HepG2 (cell line): ENCODE results near the gene C22orf39. TPM values are rescaled to one million over a fixed set of nuclear protein-coding genes. Genes with fewer than 3 reads are reported as not detected.

Experiments used
- ATAC-seq: fragments of 200-7000 bp; cut with Tn5 transposase; 3 replicates; pipeline ENCODE4 v1.9.1; 2020; ENCODE audit warnings: mild to moderate bottlenecking, moderate library complexity
- BruUV-seq: library from RNA; stranded (reverse); fragments of 400-500 nt; replicated peaks from 2 replicates; lab custom pipeline; 2021; lab: Mats Ljungman, UMichigan
- CTCF ChIA-PET: fragments of 300-600 bp; formaldehyde crosslinking; extraction: SDS; loops from one replicate; lab custom pipeline; 2021; ENCODE audit warnings: low total read pairs, inconsistent platforms, low intra/inter-chr PET ratio; lab: Yijun Ruan, JAX
- POLR2A ChIA-PET: fragments of 350-600 bp; sonication (Branson Sonifier 250); formaldehyde crosslinking; loops from one replicate; lab custom pipeline; 2020; ENCODE audit warnings: antibody characterized with exemption, inconsistent platforms; lab: Yijun Ruan, JAX
- DNase-seq: peaks from one replicate; pipeline ENCODE4 v3.0.0-alpha.2; 2015; ENCODE audit warnings: low spot score
- FAIRE-seq: peaks from 3 replicates; lab custom pipeline; 2011; peaks lifted over from hg19 to GRCh38; lab: Jason Lieb, UNC
- H2AFZ ChIP-seq: one replicate; pipeline ENCODE4 v1.6.1; 2011; ENCODE audit warnings: low read length, inconsistent platforms
- H3K27ac ChIP-seq: fragments of 300-600 bp; 3 replicates; pipeline ENCODE4 v1.8.0; 2011; ENCODE audit warnings: mixed run types, mild to moderate bottlenecking, mixed read lengths, low read length, inconsistent platforms; ENCODE audit not compliant: insufficient read depth; ENCODE audit errors: extremely low read length
- H3K27me3 ChIP-seq, 2 experiments: fragments of 200-600 bp in 1 of 2; 2 replicates in 1 of 2; 3 replicates in 1 of 2; pipeline versions ENCODE4 v1.6.0 to v1.8.0; 2011; ENCODE audit warnings: low read length in 2 of 2, mild to moderate bottlenecking in 2 of 2, moderate library complexity in 2 of 2, inconsistent platforms in 1 of 2; ENCODE audit not compliant: insufficient read depth in 2 of 2, control insufficient read depth in 1 of 2
- H3K36me3 ChIP-seq, 2 experiments: fragments of 200-600 bp in 1 of 2; replicated peaks in 1 of 2; 2 replicates in 1 of 2; 3 replicates in 1 of 2; pipeline versions ENCODE4 v1.5.1 to v1.8.0; 2011; ENCODE audit warnings: low read length in 2 of 2, inconsistent platforms in 1 of 2; ENCODE audit not compliant: insufficient read depth in 2 of 2, control insufficient read depth in 1 of 2
- H3K4me1 ChIP-seq: 2 replicates; pipeline ENCODE4 v1.5.1; 2012; ENCODE audit warnings: low read length, inconsistent platforms; ENCODE audit not compliant: insufficient read depth
- H3K4me2 ChIP-seq: 2 replicates; pipeline ENCODE4 v1.6.0; 2011; ENCODE audit warnings: low read depth, low read length, inconsistent platforms
- H3K4me3 ChIP-seq, 3 experiments: fragments of 200-600 bp in 1 of 3; sonication (generic), shearing (Covaris generic) in 1 of 3; replicated peaks in 1 of 3; 2 replicates each; pipeline ENCODE4 v1.5.1; 2011 to 2016; ENCODE audit warnings: low read length in 3 of 3, inconsistent platforms in 2 of 3, low read depth in 2 of 3, mild to moderate bottlenecking in 2 of 3, control low read depth in 1 of 3, mixed read lengths in 1 of 3; ENCODE audit not compliant: insufficient read depth in 1 of 3
- H3K79me2 ChIP-seq: one replicate; pipeline ENCODE4 v1.6.1; 2011; ENCODE audit warnings: low read length, inconsistent platforms; ENCODE audit not compliant: insufficient read depth
- H3K9ac ChIP-seq: 2 replicates; pipeline ENCODE4 v1.6.0; 2011; ENCODE audit warnings: mild to moderate bottlenecking, low read depth, low read length, inconsistent platforms; ENCODE audit not compliant: insufficient read depth
- H3K9me3 ChIP-seq: 2 replicates; pipeline ENCODE4 v1.5.1; 2012; ENCODE audit warnings: mild to moderate bottlenecking, low read length
- H4K20me1 ChIP-seq: 2 replicates; pipeline ENCODE4 v1.6.0; 2011; ENCODE audit warnings: inconsistent platforms, mild to moderate bottlenecking, low read length, moderate library complexity; ENCODE audit not compliant: insufficient read depth
- IRF2 ChIP-seq: IDR thresholded peaks from 2 replicates; pipeline ENCODE4 v1.6.1; 2018; ENCODE audit warnings: missing genetic modification reagents, missing compliant biosample characterization
- NFATC3 ChIP-seq: sonication (generic); formaldehyde crosslinking; IDR thresholded peaks from 2 replicates; pipeline ENCODE4 v1.5.1; 2020; ENCODE audit warnings: mild to moderate bottlenecking, missing genetic modification reagents
- SCMH1 ChIP-seq: sonication (generic); formaldehyde crosslinking; IDR thresholded peaks from 2 replicates; pipeline ENCODE4 v1.9.0; 2021; ENCODE audit warnings: missing genetic modification reagents, mild to moderate bottlenecking, borderline replicate concordance
- U2AF2 ChIP-seq: fragments of 200-400 bp; formaldehyde crosslinking; IDR thresholded peaks from 2 replicates; pipeline ENCODE4 v1.6.1; 2017; ENCODE audit warnings: low read depth, mild to moderate bottlenecking, low read length
- ZNF34 ChIP-seq: sonication (generic); formaldehyde crosslinking; IDR thresholded peaks from 2 replicates; pipeline ENCODE4 v1.4.0; 2020; ENCODE audit warnings: mild to moderate bottlenecking, missing genetic modification reagents, borderline replicate concordance
- WGBS: methylation state at CpG from one replicate; pipeline ENCODE4 v1.1.6; 2017; ENCODE audit warnings: low lambda C conversion rate; 5-methylcytosine and 5-hydroxymethylcytosine counted together
- in situ Hi-C: cut with HindIII; loops from 2 replicates; pipeline ENCODE4 v1.10.0; 2017; ENCODE audit warnings: low pct_unique_long_range_greater_than_20kb; ENCODE audit not compliant: extremely low pct_ligation_motif_present
- intact Hi-C: fragments of 100-400 bp; cut with micrococcal nuclease; formaldehyde crosslinking; loops from one replicate; pipeline ENCODE4 v1.10.0; 2022; ENCODE audit not compliant: unreplicated experiment
- polyA plus RNA-seq, 8 experiments: library from polyadenylated mRNA; depleted of rRNA in 3 of 8; stranded (reverse) in 7 of 8; unstranded in 1 of 8; fragments of >200 nt; fragmentation: Illumina TruSeq in 4 of 8; extraction: Trizol in 4 of 8; gene quantifications; 2 replicates each; pipeline versions ENCODE4 v1.2.1 to v1.2.3, GENCODE V29; 2011 to 2016; ENCODE audit warnings: low read depth in 4 of 8, missing spikeins in 1 of 8, mixed read lengths in 1 of 8; ENCODE audit not compliant: insufficient read depth in 1 of 8
- total RNA-seq, 5 experiments: library from RNA; depleted of rRNA; stranded (reverse); fragments of >200 nt; fragmentation: Illumina TruSeq; extraction: Trizol; gene quantifications; 2 replicates each; pipeline ENCODE4 v1.2.3, GENCODE V29; 2016; ENCODE audit warnings: low read depth in 1 of 5
- TF ChIP-seq, protein P1 (sequence below): sonication (generic); formaldehyde crosslinking; IDR thresholded peaks from 2 replicates; pipeline ENCODE4 v1.8.0; 2023; ENCODE audit warnings: mild to moderate bottlenecking, missing genetic modification reagents
- TF ChIP-seq, protein P2 (sequence below): sonication (generic); formaldehyde crosslinking; IDR thresholded peaks from 2 replicates; pipeline ENCODE4 v1.4.0; 2020; ENCODE audit warnings: missing genetic modification reagents, mild to moderate bottlenecking, borderline replicate concordance

C22orf39 gene
- total and polyA plus RNA-seq, 2 of the 13 experiments (the other 11 are each of a cell fraction or from before 2014, with no cell fraction given): 23.4 to 26.4 TPM

DNA sequence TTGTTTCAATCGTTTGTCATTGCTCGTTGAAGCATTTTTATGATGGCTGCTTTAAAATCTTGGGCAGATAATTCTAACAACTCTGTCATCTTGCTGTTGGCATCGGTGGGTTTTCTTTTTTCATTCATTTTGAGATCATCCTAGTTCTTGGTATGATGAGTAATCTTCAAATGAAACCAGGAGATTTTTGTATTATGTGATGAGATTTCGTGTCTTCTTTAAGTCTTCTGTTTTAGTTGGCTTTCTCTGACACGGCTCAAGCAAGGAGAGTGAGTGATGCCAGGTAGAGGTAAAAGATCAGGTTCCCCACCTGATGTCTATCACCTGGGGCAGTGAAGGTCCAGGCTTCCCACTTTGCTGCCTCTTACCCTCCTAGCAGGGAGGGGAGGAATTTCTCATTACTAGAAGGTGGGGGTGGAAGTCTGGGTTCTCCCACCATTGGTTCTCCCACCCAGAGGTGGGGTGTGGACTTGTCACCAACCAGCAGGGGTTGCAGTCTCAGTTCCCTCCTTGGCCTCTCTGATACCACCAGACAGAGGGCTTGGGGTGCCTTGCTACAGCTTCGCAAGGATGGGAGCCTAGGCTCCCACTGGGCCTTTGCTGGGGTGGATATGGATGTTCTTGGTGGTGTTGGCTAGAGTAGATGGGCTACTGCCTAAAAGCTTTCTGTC lies 45.1 kb upstream of the C22orf39 start:
- POLR2A ChIA-PET: no interaction called here
- intact Hi-C loops: no loop called here
- FAIRE-seq: no peak
- Histone ChIP-seq H3K9ac (no peak overlapping the region), H3K9me3 (no peaks in the 10 kb centered on the region), H3K4me2 (no peak overlapping the region), H3K4me3 (no peak overlapping the region), H3K36me3 (peaks cover 8 to 59% of the 10 kb centered on the region in 2 experiments), H4K20me1 (no peaks in the 10 kb centered on the region)
- CTCF ChIA-PET: no interaction called here
- ATAC-seq: no peak
- TF ChIP-seq NFATC3 (CRISPR knock-in tag) (no peak), SCMH1 (CRISPR knock-in tag) (no peak), U2AF2 (no peak), ZNF34 (CRISPR knock-in tag) (no peak), IRF2 (no peak)
- TF ChIP-seq, protein P1, sequence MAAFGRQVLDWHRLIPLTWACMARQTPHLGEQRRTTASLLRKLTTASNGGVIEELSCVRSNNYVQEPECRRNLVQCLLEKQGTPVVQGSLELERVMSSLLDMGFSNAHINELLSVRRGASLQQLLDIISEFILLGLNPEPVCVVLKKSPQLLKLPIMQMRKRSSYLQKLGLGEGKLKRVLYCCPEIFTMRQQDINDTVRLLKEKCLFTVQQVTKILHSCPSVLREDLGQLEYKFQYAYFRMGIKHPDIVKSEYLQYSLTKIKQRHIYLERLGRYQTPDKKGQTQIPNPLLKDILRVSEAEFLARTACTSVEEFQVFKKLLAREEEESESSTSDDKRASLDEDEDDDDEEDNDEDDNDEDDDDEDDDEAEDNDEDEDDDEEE: no peak
- TF ChIP-seq, protein P2, sequence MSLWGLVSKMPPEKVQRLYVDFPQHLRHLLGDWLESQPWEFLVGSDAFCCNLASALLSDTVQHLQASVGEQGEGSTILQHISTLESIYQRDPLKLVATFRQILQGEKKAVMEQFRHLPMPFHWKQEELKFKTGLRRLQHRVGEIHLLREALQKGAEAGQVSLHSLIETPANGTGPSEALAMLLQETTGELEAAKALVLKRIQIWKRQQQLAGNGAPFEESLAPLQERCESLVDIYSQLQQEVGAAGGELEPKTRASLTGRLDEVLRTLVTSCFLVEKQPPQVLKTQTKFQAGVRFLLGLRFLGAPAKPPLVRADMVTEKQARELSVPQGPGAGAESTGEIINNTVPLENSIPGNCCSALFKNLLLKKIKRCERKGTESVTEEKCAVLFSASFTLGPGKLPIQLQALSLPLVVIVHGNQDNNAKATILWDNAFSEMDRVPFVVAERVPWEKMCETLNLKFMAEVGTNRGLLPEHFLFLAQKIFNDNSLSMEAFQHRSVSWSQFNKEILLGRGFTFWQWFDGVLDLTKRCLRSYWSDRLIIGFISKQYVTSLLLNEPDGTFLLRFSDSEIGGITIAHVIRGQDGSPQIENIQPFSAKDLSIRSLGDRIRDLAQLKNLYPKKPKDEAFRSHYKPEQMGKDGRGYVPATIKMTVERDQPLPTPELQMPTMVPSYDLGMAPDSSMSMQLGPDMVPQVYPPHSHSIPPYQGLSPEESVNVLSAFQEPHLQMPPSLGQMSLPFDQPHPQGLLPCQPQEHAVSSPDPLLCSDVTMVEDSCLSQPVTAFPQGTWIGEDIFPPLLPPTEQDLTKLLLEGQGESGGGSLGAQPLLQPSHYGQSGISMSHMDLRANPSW (CRISPR knock-in tag): no peak
- TF ChIP-seq, all 625 proteins: peak for 0
- no TSS peak for BruUV-seq
- 88% methylated on average over 5 of the region's 6 CpGs for WGBS
- Histone ChIP-seq H2AFZ (no peak overlapping the region), H3K79me2 (no peaks in the 10 kb centered on the region), H3K4me1 (no peaks in the 10 kb centered on the region), H3K27me3 (no peaks in the 10 kb centered on the region), H3K27ac (no peak overlapping the region)
- no peak for DNase-seq
- in situ Hi-C loops: no loop called here
